Measurements from ENCODE around the gene DEPDC5. TPM values are rescaled to one million over a fixed set of nuclear protein-coding genes. Genes with fewer than 3 reads are reported as not detected.
"Not testable (repeated sequence)": the region's sequence is repeated elsewhere in the genome, so short reads cannot be mapped to it uniquely, and the experiment has no call there.

Gene DEPDC5
- 10 to 100 TPM; 11.7 to 15.4 (median 13.3) TPM for total RNA-seq

DNA sequence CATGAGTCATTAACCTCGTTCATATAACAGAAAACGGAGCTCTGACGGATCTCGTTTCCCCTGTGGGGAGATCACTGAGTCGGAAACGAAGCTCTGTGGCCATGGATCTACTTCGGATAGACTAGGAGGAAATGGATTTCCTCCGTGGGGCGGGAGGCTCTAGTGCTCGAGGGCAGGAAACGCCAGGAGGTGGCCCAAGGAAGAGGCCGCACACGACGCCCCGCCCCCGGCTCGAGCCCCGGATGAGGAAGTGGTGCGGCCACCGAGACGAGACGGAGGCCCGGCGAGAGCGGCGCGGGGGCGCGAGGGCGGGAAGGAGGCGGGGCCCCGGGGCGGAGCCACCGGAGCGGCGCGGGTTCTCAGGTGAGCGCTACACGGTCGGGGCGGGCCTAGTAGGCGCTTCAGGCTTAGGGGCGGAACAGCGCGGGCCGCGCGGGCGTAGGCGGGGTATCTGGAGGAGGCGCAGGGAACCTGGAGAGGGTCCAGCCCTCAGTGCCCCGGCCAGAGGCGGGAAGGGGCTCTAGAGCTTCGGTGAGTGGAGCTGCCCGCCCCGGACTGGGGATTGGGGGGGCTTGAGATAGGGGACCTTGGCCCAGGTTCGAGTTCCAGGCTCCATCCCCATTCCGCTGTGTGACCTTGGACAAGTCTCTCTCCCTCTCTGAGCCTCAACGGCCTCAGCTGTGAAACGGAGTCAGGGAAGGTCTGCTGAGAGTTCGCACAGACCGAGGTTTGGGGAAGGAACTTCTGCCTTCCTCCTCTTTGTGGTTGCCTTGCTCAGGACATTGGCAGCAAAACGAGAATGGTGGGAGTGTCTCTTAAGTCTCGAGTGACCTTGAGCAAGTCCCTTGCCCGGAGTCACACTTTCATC is at the start of gene DEPDC5:
Gene DEPDC5, plus strand, starts transcription at position 386 of the 868 bp plus-strand sequence. CDS start 903 bp downstream, outside the sequence.
- 0 to 1% methylated on average over 44 to 65 of the region's 65 CpGs for WGBS, 2 donors
- H3K4me3 ChIP-seq (ENCODE audit: low read depth, poor library complexity, severe bottlenecking): peak within 1 kb of the TSS; percentile 55
- TF ChIP-seq POLR2A (IDR thresholded peaks at IDR 0.05): no peak
- TF ChIP-seq, protein P1, sequence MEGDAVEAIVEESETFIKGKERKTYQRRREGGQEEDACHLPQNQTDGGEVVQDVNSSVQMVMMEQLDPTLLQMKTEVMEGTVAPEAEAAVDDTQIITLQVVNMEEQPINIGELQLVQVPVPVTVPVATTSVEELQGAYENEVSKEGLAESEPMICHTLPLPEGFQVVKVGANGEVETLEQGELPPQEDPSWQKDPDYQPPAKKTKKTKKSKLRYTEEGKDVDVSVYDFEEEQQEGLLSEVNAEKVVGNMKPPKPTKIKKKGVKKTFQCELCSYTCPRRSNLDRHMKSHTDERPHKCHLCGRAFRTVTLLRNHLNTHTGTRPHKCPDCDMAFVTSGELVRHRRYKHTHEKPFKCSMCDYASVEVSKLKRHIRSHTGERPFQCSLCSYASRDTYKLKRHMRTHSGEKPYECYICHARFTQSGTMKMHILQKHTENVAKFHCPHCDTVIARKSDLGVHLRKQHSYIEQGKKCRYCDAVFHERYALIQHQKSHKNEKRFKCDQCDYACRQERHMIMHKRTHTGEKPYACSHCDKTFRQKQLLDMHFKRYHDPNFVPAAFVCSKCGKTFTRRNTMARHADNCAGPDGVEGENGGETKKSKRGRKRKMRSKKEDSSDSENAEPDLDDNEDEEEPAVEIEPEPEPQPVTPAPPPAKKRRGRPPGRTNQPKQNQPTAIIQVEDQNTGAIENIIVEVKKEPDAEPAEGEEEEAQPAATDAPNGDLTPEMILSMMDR (IDR thresholded peaks at IDR 0.05): no peak
- intact Hi-C loops (cut with DNase I; ENCODE audit: low total_unique reads): no loop called here
- peak; percentile 94 to 99 for DNase-seq (ENCODE audit: low spot score in 2 of 2)

DNA sequence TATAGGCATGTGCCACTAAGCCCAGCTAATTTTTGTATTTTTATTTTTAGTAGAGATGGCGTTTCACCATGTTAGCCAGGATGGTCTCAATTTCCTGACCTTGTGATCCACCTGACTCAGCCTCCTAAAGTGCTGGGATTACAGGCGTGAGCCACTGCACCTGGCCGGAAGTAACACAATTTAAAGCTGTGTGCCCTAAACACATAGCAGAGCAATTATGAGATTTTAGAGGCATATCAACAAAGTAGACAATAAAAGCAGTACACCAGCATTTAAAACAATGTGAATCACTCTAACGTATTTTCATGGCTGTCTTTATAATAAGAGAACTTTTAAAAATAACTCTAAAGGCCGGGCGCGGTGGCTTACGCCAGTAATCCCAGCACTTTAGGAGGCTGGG is 46.3 kb upstream of the DEPDC5 start:
- 87 to 89% methylated on average over 8 of the region's 8 CpGs for WGBS, 2 donors
- intact Hi-C loops (cut with DNase I; ENCODE audit: low total_unique reads): no loop called here
- TF ChIP-seq POLR2A (IDR thresholded peaks at IDR 0.05): no peak
- TF ChIP-seq, protein P1 (IDR thresholded peaks at IDR 0.05): no peak
- H3K4me3 ChIP-seq (ENCODE audit: low read depth, poor library complexity, severe bottlenecking): no peak overlapping the region
- no peak for DNase-seq (ENCODE audit: low spot score in 2 of 2)

DNA sequence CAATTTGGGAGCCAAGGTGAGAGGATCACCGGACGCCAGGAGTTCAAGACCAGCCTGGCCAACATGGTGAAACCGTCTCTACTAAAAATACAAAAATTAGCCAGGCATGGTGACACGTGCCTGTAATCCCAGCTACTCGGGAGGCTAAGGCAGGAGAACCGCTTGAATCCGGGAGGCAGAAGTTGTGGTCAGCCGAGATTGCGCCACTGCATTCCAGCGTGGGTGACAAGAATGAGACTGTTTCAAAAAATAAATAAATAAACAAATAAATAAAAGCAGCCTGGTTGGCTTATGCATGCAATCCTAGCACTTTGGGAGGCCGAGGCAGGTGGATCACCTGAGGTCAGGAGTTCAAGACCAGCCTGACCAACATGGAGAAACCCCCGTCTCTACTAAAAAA is 42.6 kb upstream of the DEPDC5 start:
- WGBS, 2 donors: 87 to 91% methylated on average over 12 of the region's 12 CpGs
- not testable (repeated sequence) for H3K4me3 ChIP-seq (ENCODE audit: low read depth, poor library complexity, severe bottlenecking)

DNA sequence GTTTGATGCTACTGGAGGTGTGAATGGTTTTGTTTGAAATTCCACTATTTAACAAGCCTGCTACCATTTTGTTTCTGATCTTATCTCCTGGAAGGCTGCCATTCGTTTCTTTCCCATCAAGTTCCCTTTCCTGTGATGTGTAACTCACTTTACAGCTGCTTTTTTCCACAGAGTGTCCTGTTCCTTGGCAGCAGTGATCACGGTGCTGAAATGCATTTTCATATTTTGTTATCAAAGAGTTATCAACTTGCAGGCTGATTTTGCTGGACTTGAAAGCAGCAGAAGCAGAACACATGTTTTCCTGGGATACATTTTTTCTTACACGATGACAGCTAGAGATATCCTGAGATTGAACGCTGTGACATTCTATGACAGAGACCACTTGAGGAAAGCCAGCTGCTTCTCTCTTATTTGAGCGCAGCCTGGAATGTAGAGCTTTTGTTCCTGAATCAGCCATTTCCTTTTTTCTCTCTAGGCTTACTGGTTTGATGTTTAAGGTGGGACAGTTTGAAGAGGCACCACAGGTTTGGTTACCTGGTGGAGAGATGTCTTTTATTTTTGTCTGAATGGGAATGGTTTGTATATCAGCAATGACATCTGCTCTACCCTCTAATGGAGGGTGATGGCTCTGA is 38.6 kb upstream of the DEPDC5 start:
- intact Hi-C loops (cut with DNase I; ENCODE audit: low total_unique reads): no loop called here
- 72 to 77% methylated on average over 5 of the region's 5 CpGs for WGBS, 2 donors
- no peak overlapping the region for H3K4me3 ChIP-seq (ENCODE audit: low read depth, poor library complexity, severe bottlenecking)
- no peak for DNase-seq (ENCODE audit: low spot score in 2 of 2)
- no peak for TF ChIP-seq POLR2A (IDR thresholded peaks at IDR 0.05)
- TF ChIP-seq, protein P1 (IDR thresholded peaks at IDR 0.05): no peak

More for the DNA sequence above, 42.6 kb upstream of the DEPDC5 start:
- DNase-seq (ENCODE audit: low spot score in 2 of 2); intact Hi-C loops (cut with DNase I; ENCODE audit: low total_unique reads): not testable (repeated sequence)

DNA sequence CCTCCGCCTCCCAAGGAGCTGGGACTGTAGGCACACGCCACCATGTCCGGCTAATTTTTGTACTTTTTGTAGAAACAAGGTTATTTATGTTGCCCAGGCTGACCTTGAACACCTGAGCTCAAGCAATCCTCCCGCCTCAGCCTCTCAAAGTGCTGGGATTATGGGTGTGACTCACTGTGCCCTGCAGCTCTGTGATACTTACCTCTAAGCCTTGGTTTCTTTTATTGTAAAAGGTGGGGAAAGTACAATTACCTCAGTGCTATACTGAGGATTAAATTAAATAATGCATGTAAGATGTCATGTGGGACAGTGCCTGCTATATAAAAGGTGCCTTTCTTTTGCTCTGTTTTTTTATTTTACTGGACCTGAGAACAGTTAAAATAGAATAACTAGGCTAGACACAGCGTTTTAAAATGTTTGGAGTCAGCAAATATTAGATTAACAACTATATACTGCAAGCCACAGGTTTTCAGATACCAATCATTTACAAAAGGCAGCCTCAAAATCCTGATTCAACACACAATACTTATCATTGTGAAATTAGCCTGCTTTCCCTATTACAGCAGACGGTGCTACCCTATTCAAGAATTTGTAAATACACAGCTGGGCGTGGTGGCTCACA is 33.9 kb upstream of the DEPDC5 start:
- no peak for DNase-seq (ENCODE audit: low spot score in 2 of 2)
- intact Hi-C loops (cut with DNase I; ENCODE audit: low total_unique reads): no loop called here
- 91 to 94% methylated on average over 7 of the region's 7 CpGs for WGBS, 2 donors
- no peak overlapping the region for H3K4me3 ChIP-seq (ENCODE audit: low read depth, poor library complexity, severe bottlenecking)
- TF ChIP-seq, protein P1 (IDR thresholded peaks at IDR 0.05): no peak
- TF ChIP-seq POLR2A (IDR thresholded peaks at IDR 0.05): no peak

DNA sequence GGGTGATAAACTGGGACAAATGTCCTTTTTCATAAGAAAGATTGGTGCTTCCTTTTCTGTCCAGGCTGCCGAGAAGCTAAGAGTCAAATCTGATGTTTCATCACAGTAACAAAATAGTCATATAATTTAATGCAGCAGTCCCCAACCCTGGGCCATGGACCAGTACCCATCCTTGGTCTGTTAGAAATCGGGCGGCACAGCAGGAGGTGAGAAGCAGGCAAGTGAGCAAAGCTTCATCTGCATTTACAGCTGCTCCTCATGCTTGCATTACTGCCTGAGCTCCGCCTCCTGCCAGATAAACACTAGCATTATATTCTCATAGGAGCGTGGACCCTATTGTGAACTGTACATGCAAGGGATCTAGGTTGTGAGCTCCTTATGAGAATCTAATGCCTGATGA is 30.1 kb upstream of the DEPDC5 start:
- intact Hi-C loops (cut with DNase I; ENCODE audit: low total_unique reads): no loop called here
- 89 to 90% methylated on average over 5 of the region's 5 CpGs for WGBS, 2 donors
- no peak overlapping the region for H3K4me3 ChIP-seq (ENCODE audit: low read depth, poor library complexity, severe bottlenecking)
- no peak for TF ChIP-seq POLR2A (IDR thresholded peaks at IDR 0.05)
- TF ChIP-seq, protein P1 (IDR thresholded peaks at IDR 0.05): no peak
- DNase-seq (ENCODE audit: low spot score in 2 of 2): peak in 1 of 2 donors; percentile 56
